ENCODE results near the gene CENPP.

The CENPP gene

GRCh38 chr9:92608909-92609445, 283.2 kb downstream of the CENPP start:
- H2AFZ ChIP-seq (ENCODE audit: low read length) = no peak overlapping the region
- no peaks in the 10 kb centered on the region for H4K20me1 ChIP-seq (ENCODE audit: insufficient read depth, low read length)
- H3K4me1 ChIP-seq (ENCODE audit: low read length) = peaks cover 30% of the 10 kb centered on the region
- no peak overlapping the region for H3K27ac ChIP-seq (ENCODE audit: low read length)
- no peaks in the 10 kb centered on the region for H3K9me2 ChIP-seq (replicated peaks; ENCODE audit: insufficient read depth, low read length)
- peaks cover 9% of the 10 kb centered on the region; the same call in 1 of the 2 replicates for H3F3A ChIP-seq (ENCODE audit: insufficient read depth, low read length)
- H3K79me2 ChIP-seq (ENCODE audit: low read length) = peaks cover 4% of the 10 kb centered on the region; the same call in 1 of the 2 replicates
- no peaks in the 10 kb centered on the region for H3K36me3 ChIP-seq (replicated peaks; ENCODE audit: insufficient read depth, low read length)
- H3K9ac ChIP-seq (ENCODE audit: low read length) = no peak overlapping the region
- H3K4me2 ChIP-seq (ENCODE audit: low read depth, low read length) = no peak overlapping the region
- no peaks in the 10 kb centered on the region for H3K9me3 ChIP-seq (replicated peaks; ENCODE audit: insufficient read depth, low read length)
- no peak overlapping the region for H3K4me3 ChIP-seq (ENCODE audit: low read length)
- no peaks in the 10 kb centered on the region for H3K27me3 ChIP-seq (replicated peaks; ENCODE audit: insufficient read depth, low read length)
- TF ChIP-seq, protein P1, sequence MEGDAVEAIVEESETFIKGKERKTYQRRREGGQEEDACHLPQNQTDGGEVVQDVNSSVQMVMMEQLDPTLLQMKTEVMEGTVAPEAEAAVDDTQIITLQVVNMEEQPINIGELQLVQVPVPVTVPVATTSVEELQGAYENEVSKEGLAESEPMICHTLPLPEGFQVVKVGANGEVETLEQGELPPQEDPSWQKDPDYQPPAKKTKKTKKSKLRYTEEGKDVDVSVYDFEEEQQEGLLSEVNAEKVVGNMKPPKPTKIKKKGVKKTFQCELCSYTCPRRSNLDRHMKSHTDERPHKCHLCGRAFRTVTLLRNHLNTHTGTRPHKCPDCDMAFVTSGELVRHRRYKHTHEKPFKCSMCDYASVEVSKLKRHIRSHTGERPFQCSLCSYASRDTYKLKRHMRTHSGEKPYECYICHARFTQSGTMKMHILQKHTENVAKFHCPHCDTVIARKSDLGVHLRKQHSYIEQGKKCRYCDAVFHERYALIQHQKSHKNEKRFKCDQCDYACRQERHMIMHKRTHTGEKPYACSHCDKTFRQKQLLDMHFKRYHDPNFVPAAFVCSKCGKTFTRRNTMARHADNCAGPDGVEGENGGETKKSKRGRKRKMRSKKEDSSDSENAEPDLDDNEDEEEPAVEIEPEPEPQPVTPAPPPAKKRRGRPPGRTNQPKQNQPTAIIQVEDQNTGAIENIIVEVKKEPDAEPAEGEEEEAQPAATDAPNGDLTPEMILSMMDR (IDR thresholded peaks at IDR 0.05; ENCODE audit: low read length) = no peak
- TF ChIP-seq EZH2 (optimal IDR thresholded peaks at IDR 0.05; ENCODE audit: low read depth, low read length) = no peak
- TF ChIP-seq EZH2phosphoT487 (IDR thresholded peaks at IDR 0.05; ENCODE audit: low read length) = no peak
- no peak for DNase-seq

DNA sequence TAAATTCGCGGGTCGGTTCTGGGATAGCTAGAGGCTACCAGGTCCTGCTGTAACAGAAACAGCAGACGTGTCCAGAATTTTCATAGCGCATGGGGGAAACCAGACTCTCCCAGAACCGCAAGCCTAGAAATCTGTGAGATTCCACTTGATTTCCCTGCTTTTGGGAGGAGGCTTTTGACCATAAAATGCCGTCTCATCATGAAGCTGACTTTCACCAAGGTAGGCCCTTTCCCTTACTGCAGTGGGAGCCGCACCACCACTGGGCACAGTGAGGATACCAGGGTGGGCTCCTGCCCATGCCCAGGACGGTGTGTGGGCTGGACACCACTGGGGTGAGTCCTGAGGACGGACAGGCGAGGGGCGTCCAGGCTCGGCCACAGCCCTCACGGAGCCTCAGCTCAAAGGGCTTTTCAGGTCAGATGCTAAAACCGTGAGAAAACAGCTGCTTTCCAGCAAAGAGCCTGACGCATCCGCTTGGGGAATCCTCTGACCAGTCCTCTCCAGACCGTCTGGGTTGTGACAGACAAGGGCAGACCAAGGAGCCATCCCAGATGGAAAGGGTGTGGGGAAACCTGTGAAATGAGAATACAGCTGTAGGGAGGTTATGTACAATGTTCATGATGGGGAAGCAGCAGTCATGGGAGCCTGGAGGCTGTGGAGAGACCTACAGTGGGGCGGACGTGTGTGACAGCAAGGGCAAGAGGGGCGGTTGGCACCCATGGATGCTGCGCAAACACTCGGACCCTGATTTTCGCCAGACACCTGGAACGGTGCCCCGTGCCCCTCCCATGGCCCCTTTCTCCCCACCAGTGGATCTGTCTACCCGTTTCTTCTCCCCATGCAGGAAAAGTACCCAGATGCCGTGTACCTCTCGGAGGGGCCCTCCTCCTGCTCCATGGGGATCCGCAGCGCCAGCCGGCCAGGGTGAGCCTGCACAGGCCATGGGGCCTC, 285.0 kb downstream of the CENPP start:
- no peak overlapping the region for H3K4me2 ChIP-seq (ENCODE audit: low read depth, low read length)
- H3K4me3 ChIP-seq (ENCODE audit: low read length) = no peak overlapping the region
- peaks cover 4% of the 10 kb centered on the region; the same call in 1 of the 2 replicates for H3K79me2 ChIP-seq (ENCODE audit: low read length)
- H3K27ac ChIP-seq (ENCODE audit: low read length) = no peak overlapping the region
- DNase-seq = no peak
- H4K20me1 ChIP-seq (ENCODE audit: insufficient read depth, low read length) = no peaks in the 10 kb centered on the region
- peaks cover 12% of the 10 kb centered on the region; the same call in 1 of the 2 replicates for H3K36me3 ChIP-seq (replicated peaks; ENCODE audit: insufficient read depth, low read length)
- no peaks in the 10 kb centered on the region for H3K9me2 ChIP-seq (replicated peaks; ENCODE audit: insufficient read depth, low read length)
- H2AFZ ChIP-seq (ENCODE audit: low read length) = no peak overlapping the region
- no peaks in the 10 kb centered on the region for H3K27me3 ChIP-seq (replicated peaks; ENCODE audit: insufficient read depth, low read length)
- H3K4me1 ChIP-seq (ENCODE audit: low read length) = peaks cover 20% of the 10 kb centered on the region
- peaks cover 9% of the 10 kb centered on the region; the same call in 1 of the 2 replicates for H3F3A ChIP-seq (ENCODE audit: insufficient read depth, low read length)
- no peaks in the 10 kb centered on the region for H3K9me3 ChIP-seq (replicated peaks; ENCODE audit: insufficient read depth, low read length)
- TF ChIP-seq EZH2 (optimal IDR thresholded peaks at IDR 0.05; ENCODE audit: low read depth, low read length) = no peak
- H3K9ac ChIP-seq (ENCODE audit: low read length) = no peak overlapping the region

DNA sequence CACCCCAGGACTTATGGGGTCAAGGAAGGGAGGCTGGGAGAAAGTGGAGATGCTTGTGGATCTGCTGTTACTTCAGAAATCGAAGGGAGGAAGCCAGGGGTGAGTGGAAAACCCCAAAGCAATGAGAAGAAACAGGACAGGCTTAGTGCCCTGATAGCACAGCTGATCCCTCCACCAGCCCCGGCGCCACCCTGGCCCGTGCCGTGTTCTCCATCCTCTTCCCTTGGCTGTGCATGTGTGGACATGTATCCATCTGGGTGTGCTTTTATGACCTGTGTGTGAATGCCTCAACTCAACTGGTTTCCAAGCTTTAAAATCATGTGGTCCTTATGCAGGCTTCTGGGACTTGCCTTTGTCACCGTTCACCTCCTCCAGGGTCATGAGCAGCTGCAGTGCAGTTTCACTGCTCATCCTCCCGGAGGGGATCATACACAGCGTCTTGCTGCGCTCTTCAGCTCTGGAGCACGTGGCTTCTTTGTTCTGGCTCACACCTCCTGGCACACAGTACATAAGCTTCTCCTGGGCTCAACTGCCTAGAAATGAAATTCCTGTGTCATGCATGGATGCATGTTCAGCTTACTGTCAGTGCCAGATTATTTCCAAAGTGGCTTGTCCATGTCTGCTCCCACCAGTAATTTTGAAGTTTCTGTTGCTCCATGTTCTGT, 286.0 kb downstream of the CENPP start:
- H3K36me3 ChIP-seq (replicated peaks; ENCODE audit: insufficient read depth, low read length) = peaks cover 12% of the 10 kb centered on the region; the same call in 1 of the 2 replicates
- H2AFZ ChIP-seq (ENCODE audit: low read length) = no peak overlapping the region

More for the DNA sequence above, 286.0 kb downstream of the CENPP start:
- H3K9ac ChIP-seq (ENCODE audit: low read length) = no peak overlapping the region
- H3K9me3 ChIP-seq (replicated peaks; ENCODE audit: insufficient read depth, low read length) = no peaks in the 10 kb centered on the region
- no peak overlapping the region for H3K27ac ChIP-seq (ENCODE audit: low read length)
- H3K4me2 ChIP-seq (ENCODE audit: low read depth, low read length) = no peak overlapping the region
- no peak for DNase-seq
- no peaks in the 10 kb centered on the region for H3K9me2 ChIP-seq (replicated peaks; ENCODE audit: insufficient read depth, low read length)
- H3K4me3 ChIP-seq (ENCODE audit: low read length) = no peak overlapping the region
- TF ChIP-seq EZH2 (optimal IDR thresholded peaks at IDR 0.05; ENCODE audit: low read depth, low read length) (no peak), EZH2phosphoT487 (IDR thresholded peaks at IDR 0.05; ENCODE audit: low read length) (no peak)
- TF ChIP-seq, protein P1 (IDR thresholded peaks at IDR 0.05; ENCODE audit: low read length) = no peak
- no peaks in the 10 kb centered on the region for H3K79me2 ChIP-seq (ENCODE audit: low read length)
- H3K4me1 ChIP-seq (ENCODE audit: low read length) = peaks cover 15% of the 10 kb centered on the region
- H4K20me1 ChIP-seq (ENCODE audit: insufficient read depth, low read length) = no peaks in the 10 kb centered on the region
- no peaks in the 10 kb centered on the region for H3K27me3 ChIP-seq (replicated peaks; ENCODE audit: insufficient read depth, low read length)
- peaks cover 9% of the 10 kb centered on the region; the same call in 1 of the 2 replicates for H3F3A ChIP-seq (ENCODE audit: insufficient read depth, low read length)

Measured in MM.1S (cell line).